ENCODE results near the gene HDDC2. TPM values are rescaled to one million over a fixed set of nuclear protein-coding genes. Genes with fewer than 3 reads are reported as not detected.
A peak's percentile ranks its signal among the peaks of the same experiment; 100 is the strongest.

The HDDC2 gene
- total and polyA plus RNA-seq, 9 of the 15 experiments (the other 6 are each of a cell fraction or from before 2014, with no cell fraction given): 194 to 632 (median 294) TPM

- TF ChIP-seq SFPQ (IDR thresholded peaks at IDR 0.05; ENCODE audit: low read depth, low read length): no peak
- TF ChIP-seq ZNF586 (CRISPR knock-in tag; conservative IDR thresholded peaks at IDR 0.05): no peak
- no peak for TF ChIP-seq RBM25 (IDR thresholded peaks at IDR 0.05; ENCODE audit: low read depth, low read length, severe bottlenecking)
- TF ChIP-seq KLF10 (CRISPR knock-in tag; IDR thresholded peaks at IDR 0.05): no peak
- peak; percentile 5; the same call in 1 of the 2 replicates for TF ChIP-seq PKNOX1 (IDR thresholded peaks at IDR 0.05)
- no peak for TF ChIP-seq ZNF217 (CRISPR knock-in tag; IDR thresholded peaks at IDR 0.05)
- TF ChIP-seq TRIM25 (IDR thresholded peaks at IDR 0.05; ENCODE audit: borderline replicate concordance): no peak
- TF ChIP-seq CTBP1 (IDR thresholded peaks at IDR 0.05; ENCODE audit: borderline replicate concordance): no peak
- no peak for TF ChIP-seq FOS (IDR thresholded peaks at IDR 0.05; ENCODE audit: extremely low read depth, insufficient read length)
- no peak for TF ChIP-seq POU5F1 (IDR thresholded peaks at IDR 0.05; ENCODE audit: borderline replicate concordance, low read depth, low read length, partially characterized antibody)
- no peak for TF ChIP-seq TSHZ1 (CRISPR knock-in tag; IDR thresholded peaks at IDR 0.05)
- peak; percentile 28 for TF ChIP-seq MEIS2 (IDR thresholded peaks at IDR 0.05; ENCODE audit: partially characterized antibody)
- no peak for TF ChIP-seq HNRNPL (IDR thresholded peaks at IDR 0.05; ENCODE audit: low read depth, low read length)
- TF ChIP-seq STAT5A (IDR thresholded peaks at IDR 0.05; ENCODE audit: borderline replicate concordance, low read length): no peak
Observed at GRCh38 chr6:125307964-125308615, 6.3 kb upstream of the HDDC2 start (continued).
